ENCODE data around the gene PPP4R4.

The PPP4R4 gene

DNA sequence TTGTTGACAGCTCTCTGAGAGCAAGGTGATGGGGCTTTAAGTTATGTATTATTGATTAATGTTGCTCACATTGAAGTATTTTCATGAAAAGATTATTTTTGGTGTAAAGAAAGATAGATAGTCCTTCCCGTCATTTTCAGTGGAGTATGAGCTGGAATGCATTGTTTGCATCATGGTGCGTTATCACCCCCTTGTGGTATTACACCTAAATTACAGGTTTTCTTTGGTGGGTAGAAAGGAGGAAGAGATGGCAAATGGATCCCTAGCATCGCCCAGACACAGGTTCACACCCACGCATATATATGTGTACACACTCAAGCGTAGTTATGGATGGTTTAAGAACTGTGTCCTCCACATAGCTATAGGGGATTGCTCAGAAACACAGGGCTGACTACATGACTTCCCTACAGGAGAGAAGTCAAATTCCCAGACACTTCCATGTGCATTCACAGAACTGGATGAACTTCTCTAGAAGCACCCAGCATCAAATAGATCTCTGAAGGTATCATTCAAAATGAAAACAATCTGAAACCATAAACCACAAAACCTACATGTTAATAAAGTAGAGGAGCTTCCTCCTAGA, 133.4 kb downstream of the PPP4R4 start:
- DNase-seq (ENCODE audit: low read depth): no peak

DNA sequence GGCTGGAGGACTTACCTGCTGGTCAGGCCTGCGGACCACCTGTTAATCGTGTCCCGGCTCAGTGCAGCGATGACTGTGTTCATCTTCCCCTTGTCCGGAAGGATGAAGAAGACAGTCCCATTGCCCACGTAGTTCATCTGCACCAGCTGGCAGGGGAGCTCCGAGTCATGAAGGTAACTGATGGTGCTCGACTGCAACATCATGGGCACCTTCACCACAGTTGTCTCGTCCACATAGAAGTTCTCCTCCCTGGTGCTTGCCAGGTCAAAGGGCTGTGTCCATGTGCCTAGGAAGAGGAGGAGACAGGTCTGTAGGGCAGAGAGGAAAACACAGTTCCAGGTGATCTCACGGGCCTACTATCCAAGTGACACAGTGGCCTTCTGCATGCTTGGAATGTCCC, 135.6 kb downstream of the PPP4R4 start:
- DNase-seq (ENCODE audit: low read depth): no peak

DNA sequence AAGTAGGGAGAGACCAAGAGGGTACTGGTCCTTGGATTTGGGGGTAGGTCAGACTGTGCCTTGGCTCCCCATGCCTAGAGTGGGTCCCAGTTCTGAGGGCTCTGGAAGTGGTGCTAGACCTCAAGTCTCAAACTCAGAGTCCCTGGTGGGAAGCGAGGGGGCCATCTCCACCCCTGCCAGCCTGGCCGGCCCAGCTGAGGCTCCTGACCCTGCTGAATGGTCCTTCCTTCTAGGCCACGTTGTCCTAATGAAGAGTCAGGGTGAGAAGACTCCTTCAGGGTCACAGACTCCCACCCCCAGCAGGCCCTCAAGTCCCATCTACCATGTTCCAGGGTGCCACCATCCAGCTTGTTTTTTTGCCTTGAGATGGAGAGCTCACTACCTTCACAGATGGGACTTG, 136.1 kb downstream of the PPP4R4 start:
- no peak for DNase-seq (ENCODE audit: low read depth)

DNA sequence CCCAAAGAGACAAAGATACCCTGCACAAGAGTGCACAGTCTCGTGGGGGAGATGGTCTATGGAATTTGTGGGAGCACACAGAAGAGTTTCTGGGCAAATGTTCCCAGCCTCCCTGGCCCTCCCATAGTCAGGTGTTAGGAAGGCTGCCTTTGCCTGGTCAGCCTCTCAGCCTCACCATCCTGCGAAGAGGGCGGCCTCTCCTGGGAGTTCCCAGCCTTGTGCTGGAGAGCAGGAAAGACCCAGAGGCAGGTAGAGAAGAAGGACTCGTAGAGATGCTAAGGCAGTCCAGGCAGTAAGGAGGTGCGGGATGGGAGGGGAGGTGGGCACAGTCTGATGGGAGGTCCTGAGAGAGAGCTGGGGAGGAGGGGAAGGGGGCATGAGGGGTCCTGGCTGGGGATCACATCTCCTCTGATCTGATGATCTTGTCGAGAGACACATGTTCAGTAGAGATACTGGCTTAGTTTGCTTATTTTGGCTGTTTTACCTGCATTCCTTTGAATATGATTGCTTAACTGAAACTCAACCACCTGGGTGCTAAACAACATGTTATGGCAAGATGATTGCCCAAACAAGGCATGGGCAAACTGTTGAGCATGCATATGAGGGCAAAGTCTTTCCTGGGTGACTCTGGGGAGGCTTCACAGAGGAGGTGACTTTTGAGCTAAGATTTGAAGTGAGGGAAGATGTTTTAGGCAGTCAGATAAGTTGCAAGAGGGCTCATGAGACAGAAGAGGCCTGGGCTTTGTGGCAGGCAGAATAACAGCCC, 138.5 kb downstream of the PPP4R4 start:
- DNase-seq (ENCODE audit: low read depth): no peak

DNA sequence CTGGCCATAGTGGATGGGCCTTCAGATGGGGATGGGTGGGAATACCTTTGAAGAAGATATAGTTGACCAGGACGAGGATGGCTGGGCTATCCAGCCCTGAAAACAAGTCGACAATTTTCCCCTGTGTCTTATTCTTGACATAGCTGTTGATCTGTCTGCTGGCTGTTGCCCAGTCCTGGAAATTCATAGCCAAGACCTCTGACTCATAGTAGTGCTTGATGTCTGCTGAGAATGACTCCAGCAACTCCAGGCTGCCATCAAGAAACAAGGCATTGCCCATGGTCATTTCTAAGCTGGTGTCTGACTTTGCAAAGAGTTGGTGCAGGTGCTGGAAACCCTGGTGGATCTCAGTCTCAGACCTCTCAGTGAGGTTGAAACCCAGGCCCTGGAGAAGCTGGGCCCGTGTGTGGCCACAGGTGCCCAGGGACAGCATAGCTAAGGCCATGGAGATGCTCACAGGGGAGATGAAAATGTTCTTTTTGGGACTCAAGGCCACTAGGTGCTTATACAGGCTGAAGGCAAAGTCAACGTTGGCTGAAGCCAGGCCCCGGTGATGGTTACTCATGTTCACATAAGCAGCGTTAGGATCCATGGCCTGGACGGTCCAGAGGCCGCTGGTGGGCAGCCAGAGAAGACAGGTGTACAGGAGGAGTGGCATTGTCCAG, 140.0 kb downstream of the PPP4R4 start:
- DNase-seq (ENCODE audit: low read depth): no peak

DNA sequence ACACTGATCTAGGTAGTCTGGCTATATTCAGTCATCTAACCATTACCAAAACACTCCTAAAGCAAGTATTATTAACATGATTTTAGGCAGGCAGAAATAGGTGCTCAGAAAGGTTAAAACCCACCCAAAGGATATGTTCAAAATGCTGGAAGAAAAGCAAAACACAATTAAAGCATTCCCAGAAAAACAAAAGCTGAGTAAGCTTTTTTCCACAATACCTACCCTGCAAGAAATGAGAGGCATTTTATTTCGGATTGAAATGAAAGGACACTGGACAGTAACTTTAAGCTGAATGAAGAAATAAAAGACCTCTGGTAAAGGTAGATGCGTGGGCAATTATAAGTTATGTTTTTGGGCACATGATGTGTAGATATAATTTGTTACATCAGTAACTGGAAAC, 140.8 kb downstream of the PPP4R4 start:
- no peak for DNase-seq (ENCODE audit: low read depth)

DNA sequence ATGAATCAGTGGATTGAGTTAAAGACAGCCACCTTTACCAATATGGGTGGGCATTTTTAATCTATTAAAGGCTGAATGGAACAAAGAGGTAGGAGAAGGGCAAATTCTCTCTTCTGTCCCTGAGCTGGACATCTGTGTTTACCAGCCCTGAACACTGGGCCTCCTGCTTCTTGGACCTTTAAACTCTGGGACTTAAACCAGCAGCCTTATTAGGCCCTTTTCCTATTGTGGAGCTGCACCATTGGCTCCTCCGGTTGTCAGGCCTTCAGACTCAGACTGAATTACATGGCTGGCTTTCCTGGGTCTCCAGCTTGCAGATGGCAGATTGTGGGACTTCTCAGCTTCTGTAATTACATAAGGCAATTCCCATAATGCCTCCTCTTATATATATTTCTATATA, 142.6 kb downstream of the PPP4R4 start:
- no peak for DNase-seq (ENCODE audit: low read depth)

DNA sequence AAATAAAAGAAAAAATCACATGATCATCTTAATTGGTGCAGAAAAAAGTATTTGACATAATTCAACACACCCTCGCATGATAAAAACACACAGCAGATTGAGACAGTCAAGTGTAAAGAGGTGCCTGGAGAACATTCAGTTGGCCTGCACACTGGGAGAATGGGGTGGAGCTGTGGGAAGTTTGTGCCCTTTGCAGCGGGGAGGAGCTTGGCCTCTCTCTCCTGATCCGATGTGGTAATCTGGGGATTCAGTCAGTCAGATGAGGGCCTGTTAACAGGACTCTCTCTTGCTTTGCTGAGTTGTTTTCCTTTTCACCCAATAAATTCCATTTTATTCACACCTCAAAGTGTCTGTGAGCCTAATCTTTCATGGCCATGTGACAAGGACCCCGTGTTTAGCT, 143.1 kb downstream of the PPP4R4 start:
- no peak for DNase-seq (ENCODE audit: low read depth)

DNA sequence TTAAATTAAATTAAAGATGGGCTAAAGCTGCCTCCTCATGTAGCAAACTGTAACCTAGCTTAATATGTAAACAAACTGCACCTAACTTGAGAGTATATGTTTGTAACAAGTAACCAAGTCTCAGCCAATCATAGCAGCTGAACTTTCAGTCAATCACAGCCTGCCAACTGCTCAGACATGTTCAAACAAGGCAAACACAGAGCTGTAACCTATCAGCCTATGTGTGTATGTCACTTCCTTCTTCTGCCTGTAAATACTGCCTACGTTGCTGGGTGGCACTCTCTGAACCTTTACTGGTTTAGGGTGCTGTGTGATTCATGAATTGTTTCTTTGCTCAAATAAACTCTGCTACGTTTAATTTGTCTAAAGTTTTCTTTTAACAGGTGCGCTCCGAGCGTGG, 146.1 kb downstream of the PPP4R4 start:
- DNase-seq (ENCODE audit: low read depth): no peak

DNA sequence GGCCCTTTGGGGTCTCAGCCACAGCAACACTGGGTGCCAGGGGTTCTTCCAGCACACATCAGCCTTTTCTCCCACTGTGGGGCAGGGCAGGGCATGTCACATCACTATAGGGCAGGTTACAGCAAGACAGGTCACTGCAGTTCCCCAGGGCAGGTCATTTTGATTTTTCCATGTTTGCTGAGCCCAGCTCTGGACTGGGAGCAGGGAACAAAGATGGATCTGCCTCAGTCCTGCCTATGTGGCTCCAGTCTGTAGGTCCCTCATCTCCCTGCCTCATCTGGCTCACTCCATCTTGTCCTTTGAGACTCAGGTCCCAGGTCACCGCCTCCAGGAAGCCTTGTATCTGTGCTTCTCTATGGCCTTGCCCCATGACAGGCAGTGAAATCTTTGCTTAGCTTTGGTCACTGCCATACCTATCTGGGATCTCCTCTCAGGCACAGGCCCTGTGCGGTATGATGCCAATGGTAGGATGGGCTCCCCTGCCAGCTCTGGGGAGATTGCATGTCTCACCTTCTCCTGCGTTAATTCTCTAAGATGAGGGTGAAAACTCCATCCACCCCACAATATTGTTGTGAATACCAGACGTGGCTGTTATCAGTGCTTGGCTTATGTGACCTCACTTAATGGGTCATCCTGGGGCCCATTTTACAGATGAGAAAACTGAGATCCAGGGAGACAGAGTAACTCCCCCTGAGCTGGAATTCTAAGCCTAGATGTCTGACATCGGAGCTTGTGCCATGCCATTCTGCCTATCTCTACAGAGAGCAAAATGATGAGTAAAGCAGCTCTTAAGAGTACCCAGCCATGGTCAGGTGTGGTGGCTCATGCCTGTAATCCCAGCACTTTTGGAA, 147.5 kb downstream of the PPP4R4 start:
- no peak for DNase-seq (ENCODE audit: low read depth)

DNA sequence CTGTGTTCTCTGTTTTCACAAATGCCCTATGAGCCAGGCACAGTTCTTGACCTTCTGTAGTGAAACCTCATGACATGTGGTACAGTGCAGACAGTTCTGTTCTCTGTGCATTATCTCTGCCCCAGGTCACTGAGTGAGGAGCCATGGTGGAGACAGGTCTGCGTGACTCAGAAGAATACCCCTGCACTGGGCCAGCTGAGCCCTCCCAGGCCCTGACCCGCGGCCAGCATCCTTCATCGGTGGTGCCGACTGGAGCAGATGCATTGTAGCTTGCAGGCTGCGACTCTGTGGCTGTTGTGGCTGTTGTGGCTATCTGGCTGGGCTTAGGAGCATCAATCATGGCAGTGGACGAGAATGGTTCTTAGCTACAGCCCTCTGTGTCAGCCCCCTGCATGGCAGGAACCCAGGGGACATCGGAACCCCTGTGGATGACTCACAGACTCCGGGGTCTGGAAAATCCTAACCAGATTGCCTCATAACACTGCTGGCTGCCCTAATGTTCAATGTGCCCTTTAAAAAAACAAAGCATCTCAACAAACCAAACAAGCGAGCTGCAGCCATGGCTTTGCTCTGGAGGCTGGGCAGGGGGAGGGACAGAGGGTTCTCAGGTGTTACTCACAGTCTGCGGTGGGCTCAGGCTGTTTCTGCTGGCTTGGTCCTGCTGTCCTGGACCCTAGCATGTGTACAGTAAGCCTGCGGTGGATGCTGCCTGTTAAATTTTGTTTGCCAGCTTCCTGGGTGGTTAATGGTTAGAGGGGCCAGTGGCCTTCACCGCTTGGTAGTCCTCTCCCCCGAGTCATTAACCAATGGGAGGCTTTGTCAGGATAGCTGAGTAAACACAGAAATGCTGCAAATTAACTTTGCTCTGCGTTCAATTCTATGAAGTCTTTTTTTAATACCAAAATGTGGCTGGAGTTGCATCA, 148.8 kb downstream of the PPP4R4 start, which contains the start of gene SERPINA6:
SERPINA6 (minus strand) TSS at position 689 of the 923 bp plus-strand sequence. CDS start 8,688 bp downstream, outside the sequence.
- DNase-seq (ENCODE audit: low read depth): no peak

DNA sequence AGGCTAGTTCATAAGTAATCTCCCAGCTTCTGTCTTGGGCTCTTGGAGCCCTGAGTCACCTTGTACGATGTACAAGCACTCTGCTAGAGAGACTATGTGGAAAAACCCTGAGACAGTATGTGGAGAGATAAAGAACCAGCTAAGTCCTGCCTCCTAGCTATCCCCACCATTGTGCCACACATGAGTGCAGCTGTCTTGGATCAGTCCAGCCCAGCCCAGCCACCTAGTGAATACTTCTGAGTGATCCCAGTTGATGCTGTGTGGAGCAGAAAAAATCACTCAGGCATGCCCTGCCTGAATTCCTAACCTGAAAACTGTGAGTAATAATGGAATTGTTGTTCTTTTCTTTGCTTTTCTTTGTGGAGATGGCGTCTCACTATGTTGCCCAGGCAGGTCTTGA, 154.1 kb downstream of the PPP4R4 start:
- DNase-seq (ENCODE audit: low read depth): no peak

All from stimulated activated CD8-positive, alpha-beta memory T cell treated with anti-CD3 and anti-CD28 coated beads, Interleukin-4, amount 100 ng/mL, for 24 hours (primary cell).